HL-60 (cell line): ENCODE results near the gene ADCY5.

Experiments used
- DNase-seq, 2 experiments: peaks; one replicate each; pipeline ENCODE4 v3.0.0-alpha.2; 2010 to 2020; ENCODE audit warnings: low read depth in 1 of 2, low spot score in 1 of 2
- H3K27ac ChIP-seq: fragments of 250-450 bp; sonication (Bioruptor Pico); replicated peaks from 2 replicates; pipeline ENCODE4 v1.5.1; 2020; ENCODE audit warnings: mild to moderate bottlenecking, moderate library complexity
- H3K27me3 ChIP-seq: fragments of 250-450 bp; sonication (Bioruptor Pico); 2 replicates; pipeline ENCODE4 v1.5.1; 2021; ENCODE audit warnings: mild to moderate bottlenecking, moderate library complexity; ENCODE audit not compliant: insufficient read depth, poor library complexity, severe bottlenecking
- H3K4me3 ChIP-seq: replicated peaks from 2 replicates; pipeline ENCODE4 v1.5.1; 2011; ENCODE audit warnings: mild to moderate bottlenecking, control low read depth, low read length; ENCODE audit not compliant: insufficient read depth
- CTCF ChIP-seq: IDR thresholded peaks from one replicate; pipeline ENCODE4 v1.5.1; 2011; ENCODE audit warnings: low read length, control low read depth, inconsistent platforms; ENCODE audit not compliant: insufficient read depth
- GABPA ChIP-seq: IDR thresholded peaks from 2 replicates; pipeline ENCODE4 v1.6.1; 2012; ENCODE audit warnings: low read depth
- POLR2AphosphoS5 ChIP-seq: IDR thresholded peaks from 2 replicates; pipeline ENCODE4 v1.6.1; 2012; ENCODE audit warnings: low read depth
- REST ChIP-seq: IDR thresholded peaks from 2 replicates; pipeline ENCODE4 v1.6.1; 2012; ENCODE audit warnings: low read depth; ENCODE audit not compliant: insufficient replicate concordance
- SPI1 ChIP-seq: IDR thresholded peaks from 2 replicates; pipeline ENCODE4 v1.6.1; 2012; ENCODE audit warnings: low read depth, mild to moderate bottlenecking, borderline replicate concordance

ADCY5 gene

GRCh38 chr3:123312331-123313265, 136.3 kb downstream of the ADCY5 start:
- H3K27ac ChIP-seq: no peak overlapping the region
- no peak overlapping the region for H3K4me3 ChIP-seq

GRCh38 chr3:123311201-123311600, 137.7 kb downstream of the ADCY5 start:
- H3K4me3 ChIP-seq: no peak overlapping the region
- H3K27ac ChIP-seq: no peak overlapping the region
- H3K27me3 ChIP-seq: peaks cover 2% of the 10 kb centered on the region
- DNase-seq: no peak
- TF ChIP-seq GABPA (no peak), SPI1 (no peak), REST (no peak), POLR2AphosphoS5 (no peak), CTCF (no peak)

More at GRCh38 chr3:123312331-123313265, 136.3 kb downstream of the ADCY5 start:
- peaks cover 2% of the 10 kb centered on the region for H3K27me3 ChIP-seq
- TF ChIP-seq SPI1: no peak
- TF ChIP-seq REST: no peak
- no peak for TF ChIP-seq POLR2AphosphoS5
- TF ChIP-seq GABPA: no peak
- TF ChIP-seq CTCF: no peak
- DNase-seq: no peak

- H3K27ac ChIP-seq: no peak overlapping the region
- H3K27me3 ChIP-seq: peaks cover under 1% of the 10 kb centered on the region
- TF ChIP-seq CTCF (no peak), GABPA (no peak), POLR2AphosphoS5 (no peak), REST (no peak), SPI1 (no peak)
- no peak overlapping the region for H3K4me3 ChIP-seq
- DNase-seq: no peak
Observed at GRCh38 chr3:123310741-123311140, 138.1 kb downstream of the ADCY5 start.
